CD14-positive monocyte (primary cell): Measurements from ENCODE around the gene SCN4A. TPM values are rescaled to one million over a fixed set of nuclear protein-coding genes. Genes with fewer than 3 reads are reported as not detected.

Source experiments
- DNase-seq, 3 donors: peaks; one replicate each; pipeline ENCODE4 v3.0.0-alpha.2; 2011 to 2022
- H2AFZ ChIP-seq: 2 replicates; pipeline ENCODE4 v1.6.0; 2012; ENCODE audit warnings: mild to moderate bottlenecking, low read depth, low read length, inconsistent platforms; ENCODE audit not compliant: insufficient read depth, poor library complexity, severe bottlenecking
- H3K27ac ChIP-seq, 2 donors: 1 replicate in 1 of 2; 2 replicates in 1 of 2; pipeline ENCODE4 v1.5.1; 2012 to 2013; ENCODE audit warnings: low read length in 2 of 2, control low read depth in 1 of 2, inconsistent platforms in 1 of 2, low read depth in 1 of 2, mild to moderate bottlenecking in 1 of 2
- H3K27me3 ChIP-seq, 2 donors: one replicate each; pipeline versions ENCODE4 v1.6.0 to v1.6.1; 2011 to 2013; ENCODE audit warnings: low read length in 2 of 2; ENCODE audit not compliant: control insufficient read depth in 2 of 2, insufficient read depth in 2 of 2
- H3K36me3 ChIP-seq, 2 donors: replicated peaks in 1 of 2; 1 replicate in 1 of 2; 2 replicates in 1 of 2; pipeline versions ENCODE4 v1.5.1 to v1.6.1; 2012 to 2013; ENCODE audit warnings: low read length in 2 of 2, control low read depth in 1 of 2, inconsistent platforms in 1 of 2, mild to moderate bottlenecking in 1 of 2; ENCODE audit not compliant: insufficient read depth in 2 of 2, control insufficient read depth in 1 of 2
- H3K4me1 ChIP-seq, 2 donors: 1 replicate in 1 of 2; 2 replicates in 1 of 2; pipeline versions ENCODE4 v1.5.1 to v1.6.1; 2012 to 2013; ENCODE audit warnings: low read length in 2 of 2, control low read depth in 1 of 2, inconsistent platforms in 1 of 2, mild to moderate bottlenecking in 1 of 2, moderate library complexity in 1 of 2; ENCODE audit not compliant: insufficient read depth in 2 of 2, control insufficient read depth in 1 of 2
- H3K4me2 ChIP-seq: replicated peaks from 2 replicates; pipeline ENCODE3; 2012; ENCODE audit warnings: low read length, moderate library complexity, mild to moderate bottlenecking; ENCODE audit not compliant: poor library complexity, severe bottlenecking; ENCODE audit errors: extremely low read depth
- H3K4me3 ChIP-seq, 3 experiments: fragments of 200-600 bp in 1 of 3; sonication (generic) in 1 of 3; replicated peaks in 1 of 3; 1 replicate in 2 of 3; 2 replicates in 1 of 3; pipeline ENCODE4 v1.5.1; 2011 to 2013; ENCODE audit warnings: low read length in 3 of 3, mild to moderate bottlenecking in 3 of 3, control low read depth in 2 of 3, low read depth in 2 of 3, inconsistent platforms in 1 of 3, moderate library complexity in 1 of 3
- H3K79me2 ChIP-seq: 2 replicates; pipeline ENCODE4 v1.6.0; 2012; ENCODE audit warnings: mild to moderate bottlenecking, control low read depth, inconsistent platforms, low read length, moderate library complexity; ENCODE audit not compliant: insufficient read depth
- H3K9ac ChIP-seq: 2 replicates; pipeline ENCODE4 v1.6.0; 2017; ENCODE audit warnings: low read length, mild to moderate bottlenecking; ENCODE audit not compliant: insufficient read depth, poor library complexity, severe bottlenecking
- H3K9me3 ChIP-seq, 2 donors: replicated peaks in 1 of 2; 1 replicate in 1 of 2; 2 replicates in 1 of 2; pipeline versions ENCODE4 v1.5.1 to v1.6.1; 2012 to 2013; ENCODE audit warnings: low read length in 2 of 2, control low read depth in 1 of 2; ENCODE audit not compliant: control insufficient read depth in 1 of 2, insufficient read depth in 1 of 2
- H4K20me1 ChIP-seq: 2 replicates; pipeline ENCODE4 v1.6.0; 2012; ENCODE audit warnings: mild to moderate bottlenecking, low read length, control low read depth, moderate library complexity; ENCODE audit not compliant: insufficient read depth
- H3K27ac Mint-ChIP-seq, 7 donors: one replicate each; pipeline ENCODE4 v1.8.0; 2020; ENCODE audit warnings: mild to moderate bottlenecking in 7 of 7, mixed read lengths in 7 of 7, moderate library complexity in 6 of 7, inconsistent platforms in 2 of 7
- H3K27me3 Mint-ChIP-seq, 3 donors: one replicate each; pipeline ENCODE4 v1.8.0; 2021 to 2022; ENCODE audit warnings: low read depth in 3 of 3, mild to moderate bottlenecking in 3 of 3, mixed read lengths in 3 of 3, moderate library complexity in 3 of 3, inconsistent platforms in 1 of 3
- H3K36me3 Mint-ChIP-seq, 2 donors: one replicate each; pipeline ENCODE4 v1.8.0; 2020; ENCODE audit warnings: mixed read lengths in 2 of 2, inconsistent platforms in 1 of 2, mild to moderate bottlenecking in 1 of 2
- H3K4me1 Mint-ChIP-seq: one replicate; pipeline ENCODE4 v1.8.0; 2020; ENCODE audit warnings: mild to moderate bottlenecking, mixed read lengths
- H3K4me3 Mint-ChIP-seq, 2 donors: one replicate each; pipeline ENCODE4 v1.8.0; 2020; ENCODE audit warnings: mild to moderate bottlenecking in 2 of 2, mixed read lengths in 2 of 2, moderate library complexity in 1 of 2
- H3K9me3 Mint-ChIP-seq, 7 donors: one replicate each; pipeline ENCODE4 v1.8.0; 2020 to 2022; ENCODE audit warnings: mixed read lengths in 7 of 7, mild to moderate bottlenecking in 6 of 7, moderate library complexity in 6 of 7, inconsistent platforms in 2 of 7
- CTCF ChIP-seq: fragments of 200-600 bp; IDR thresholded peaks from one replicate; pipeline ENCODE4 v1.8.0; 2022; ENCODE audit warnings: antibody characterized with exemption, mild to moderate bottlenecking
- WGBS: methylation state at CpG from one replicate; pipeline ENCODE4 v1.1.5; 2013; ENCODE audit warnings: missing lambda C conversion rate; ENCODE audit not compliant: insufficient coverage; 5-methylcytosine and 5-hydroxymethylcytosine counted together
- intact Hi-C, 2 donors: fragments of 100-400 bp; cut with micrococcal nuclease; formaldehyde crosslinking; loops; one replicate each; pipeline versions ENCODE4 v1.15.0 to v1.15.1; 2023
- polyA plus RNA-seq, 3 donors: library from polyadenylated mRNA; depleted of rRNA in 1 of 3; unstranded in 2 of 3; stranded (reverse) in 1 of 3; fragments of 300-500 nt in 2 of 3; fragments of >200 nt in 1 of 3; fragmentation: Illumina TruSeq in 2 of 3; gene quantifications; 1 replicate in 2 of 3; 2 replicates in 1 of 3; pipeline ENCODE4 v1.2.3, GENCODE V29; 2012 to 2021

The SCN4A gene
- polyA plus RNA-seq, 3 donors: not detected

DNA sequence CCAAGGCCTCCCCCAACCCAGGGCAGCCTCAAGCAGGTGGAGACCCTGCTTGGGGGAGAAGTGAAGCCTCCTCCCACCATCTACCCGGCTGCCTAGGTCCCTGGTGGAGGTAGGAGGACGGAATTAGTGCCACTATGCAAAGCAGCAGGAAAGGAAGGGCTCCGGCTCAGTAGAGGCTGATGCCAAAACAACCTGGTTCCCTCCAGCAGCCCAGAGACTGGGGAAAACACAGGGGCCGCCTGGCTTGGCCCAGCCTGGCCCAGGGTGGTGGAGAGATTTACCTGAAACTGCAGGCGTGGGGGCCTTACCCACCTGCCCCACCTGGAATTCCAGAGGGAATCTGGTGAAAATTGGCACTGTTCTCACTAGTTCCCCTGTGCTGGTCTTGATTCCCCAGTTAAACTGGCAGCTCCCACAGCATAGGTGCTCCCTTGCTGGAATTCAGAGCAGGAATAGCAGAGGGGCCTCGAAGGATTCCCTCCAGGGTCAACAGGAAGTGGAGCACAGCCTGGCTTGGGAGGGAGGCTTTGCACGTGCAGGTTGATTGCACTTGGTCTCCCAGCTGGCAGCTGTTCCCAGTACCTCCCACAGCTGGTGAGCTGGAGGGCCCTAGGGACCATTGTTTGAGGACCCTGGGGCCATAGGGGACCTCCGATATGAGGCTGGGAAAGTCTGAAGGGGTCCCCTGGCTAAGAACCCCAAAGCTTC is 45.1 kb downstream of the SCN4A start:
- Histone ChIP-seq H3K9me3 (no peaks in the 10 kb centered on the region), H3K4me2 (no peak overlapping the region), H3K9ac (no peak overlapping the region), H3K79me2 (no peaks in the 10 kb centered on the region), H3K36me3 (peaks cover 0 to 8% of the 10 kb centered on the region in 2 donors), H3K27ac (no peak overlapping the region), H4K20me1 (no peaks in the 10 kb centered on the region), H2AFZ (no peak overlapping the region), H3K4me3 (no peak overlapping the region), H3K27me3 (no peaks in the 10 kb centered on the region), H3K4me1 (peaks cover 22 to 23% of the 10 kb centered on the region in 2 donors)
- Mint-ChIP-seq H3K27ac (no peak overlapping the region), H3K36me3 (peaks cover 4 to 5% of the 10 kb centered on the region in 2 donors), H3K4me3 (no peak overlapping the region), H3K27me3 (peaks cover 3 to 6% (median 5%) of the 10 kb centered on the region in 3 donors), H3K4me1 (peaks cover 26% of the 10 kb centered on the region), H3K9me3 (no peaks in the 10 kb centered on the region)
- intact Hi-C loops: loop anchor here in 1 of 2 donors (10.0 kb wide), 1 partner anchor 357 kb away; no protein-coding TSS in a partner anchor
- no peak for DNase-seq
- TF ChIP-seq CTCF: no peak
- WGBS: 66% methylated on average over 6 of the region's 8 CpGs

DNA sequence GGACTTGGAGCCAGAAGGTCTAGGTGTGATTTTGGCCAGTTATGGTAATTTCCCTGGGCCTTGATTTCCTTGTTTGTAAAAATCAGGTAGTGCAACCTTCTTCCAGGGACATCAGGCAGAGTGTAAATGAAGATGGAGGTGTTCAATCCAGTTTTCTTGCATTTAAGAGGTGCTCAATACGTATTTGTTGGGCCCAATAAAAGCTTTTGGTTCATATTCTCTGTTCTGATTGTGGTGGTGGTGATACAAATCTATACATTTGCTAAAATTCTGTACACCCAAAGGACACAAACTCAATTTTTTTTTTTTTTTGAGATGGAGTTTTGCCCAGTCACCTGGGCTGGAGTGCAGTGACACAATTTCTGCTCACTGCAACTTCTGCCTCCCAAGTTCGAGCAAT is 46.6 kb downstream of the SCN4A start:
- H3K27ac Mint-ChIP-seq: peak overlapping the region in 1 of 7 donors; percentile 32
- Histone ChIP-seq H3K27ac (no peak overlapping the region), H2AFZ (no peak overlapping the region), H3K36me3 (peaks cover 0 to 8% of the 10 kb centered on the region in 2 donors), H3K4me2 (no peak overlapping the region), H4K20me1 (no peaks in the 10 kb centered on the region), H3K27me3 (no peaks in the 10 kb centered on the region), H3K4me1 (peaks cover 9 to 13% of the 10 kb centered on the region in 2 donors), H3K4me3 (no peak overlapping the region), H3K79me2 (no peaks in the 10 kb centered on the region), H3K9ac (no peak overlapping the region), H3K9me3 (no peaks in the 10 kb centered on the region)
- DNase-seq: no peak
- peaks cover 4 to 5% of the 10 kb centered on the region in 2 donors for H3K36me3 Mint-ChIP-seq
- no peak overlapping the region for H3K4me3 Mint-ChIP-seq
- intact Hi-C loops: loop anchor here in 1 of 2 donors (10.0 kb wide), 1 partner anchor 359 kb away; no protein-coding TSS in a partner anchor
- WGBS: no CpG with 5 or more reads among the region's 2 CpGs
- H3K27me3 Mint-ChIP-seq: peaks cover 3 to 5% (median 3%) of the 10 kb centered on the region in 3 donors
- no peaks in the 10 kb centered on the region for H3K9me3 Mint-ChIP-seq
- peaks cover 18% of the 10 kb centered on the region for H3K4me1 Mint-ChIP-seq
- no peak for TF ChIP-seq CTCF
